ENCODE measurements around the gene MIER3.

- TF ChIP-seq POLR2A (IDR thresholded peaks at IDR 0.05), result no peak
- TF ChIP-seq, protein P1, sequence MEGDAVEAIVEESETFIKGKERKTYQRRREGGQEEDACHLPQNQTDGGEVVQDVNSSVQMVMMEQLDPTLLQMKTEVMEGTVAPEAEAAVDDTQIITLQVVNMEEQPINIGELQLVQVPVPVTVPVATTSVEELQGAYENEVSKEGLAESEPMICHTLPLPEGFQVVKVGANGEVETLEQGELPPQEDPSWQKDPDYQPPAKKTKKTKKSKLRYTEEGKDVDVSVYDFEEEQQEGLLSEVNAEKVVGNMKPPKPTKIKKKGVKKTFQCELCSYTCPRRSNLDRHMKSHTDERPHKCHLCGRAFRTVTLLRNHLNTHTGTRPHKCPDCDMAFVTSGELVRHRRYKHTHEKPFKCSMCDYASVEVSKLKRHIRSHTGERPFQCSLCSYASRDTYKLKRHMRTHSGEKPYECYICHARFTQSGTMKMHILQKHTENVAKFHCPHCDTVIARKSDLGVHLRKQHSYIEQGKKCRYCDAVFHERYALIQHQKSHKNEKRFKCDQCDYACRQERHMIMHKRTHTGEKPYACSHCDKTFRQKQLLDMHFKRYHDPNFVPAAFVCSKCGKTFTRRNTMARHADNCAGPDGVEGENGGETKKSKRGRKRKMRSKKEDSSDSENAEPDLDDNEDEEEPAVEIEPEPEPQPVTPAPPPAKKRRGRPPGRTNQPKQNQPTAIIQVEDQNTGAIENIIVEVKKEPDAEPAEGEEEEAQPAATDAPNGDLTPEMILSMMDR (IDR thresholded peaks at IDR 0.05), result no peak
- TF ChIP-seq EP300 (IDR thresholded peaks at IDR 0.05), result no peak
These were observed 53.7 kb downstream of the MIER3 start for GRCh38 chr5:56898213-56898612.

Measured in tibial nerve (tissue), 4 donors.